Stimulated activated CD4-positive, alpha-beta T cell treated with anti-CD3 and anti-CD28 coated beads, Interleukin-1b, Interleukin-23, amount 100 ng/mL, for 24 hours (primary cell): ENCODE data around the gene ZNF268.
"Not testable (repeated sequence)": the region's sequence is repeated elsewhere in the genome, so short reads cannot be mapped to it uniquely, and the experiment has no call there.

Experiments
- DNase-seq, 4 experiments: peaks; one replicate each; pipeline ENCODE4 v3.0.0-alpha.2; 2020; ENCODE audit warnings: low read depth in 4 of 4, low spot score in 1 of 4

The ZNF268 gene

DNA sequence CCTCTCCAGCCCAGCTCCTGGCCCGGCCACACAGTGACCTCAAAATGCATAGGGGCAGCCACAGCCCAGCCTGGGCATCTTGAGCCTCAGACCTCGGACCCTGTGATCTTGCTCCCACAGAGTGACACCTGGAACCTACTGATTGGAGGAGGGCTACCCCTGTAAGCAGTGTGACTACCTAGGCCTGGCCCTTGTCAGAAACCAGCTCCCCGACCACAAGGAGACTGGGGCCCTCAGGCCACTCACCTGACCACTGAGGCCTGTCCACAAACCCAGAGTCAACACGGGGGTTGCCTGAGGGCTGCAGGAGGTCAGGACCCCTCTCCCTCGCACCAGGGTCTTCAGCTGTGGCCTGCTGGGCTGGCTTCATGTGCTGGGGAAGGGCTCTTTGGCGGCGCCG is 45.4 kb downstream of the ZNF268 start:
- DNase-seq = no peak

DNA sequence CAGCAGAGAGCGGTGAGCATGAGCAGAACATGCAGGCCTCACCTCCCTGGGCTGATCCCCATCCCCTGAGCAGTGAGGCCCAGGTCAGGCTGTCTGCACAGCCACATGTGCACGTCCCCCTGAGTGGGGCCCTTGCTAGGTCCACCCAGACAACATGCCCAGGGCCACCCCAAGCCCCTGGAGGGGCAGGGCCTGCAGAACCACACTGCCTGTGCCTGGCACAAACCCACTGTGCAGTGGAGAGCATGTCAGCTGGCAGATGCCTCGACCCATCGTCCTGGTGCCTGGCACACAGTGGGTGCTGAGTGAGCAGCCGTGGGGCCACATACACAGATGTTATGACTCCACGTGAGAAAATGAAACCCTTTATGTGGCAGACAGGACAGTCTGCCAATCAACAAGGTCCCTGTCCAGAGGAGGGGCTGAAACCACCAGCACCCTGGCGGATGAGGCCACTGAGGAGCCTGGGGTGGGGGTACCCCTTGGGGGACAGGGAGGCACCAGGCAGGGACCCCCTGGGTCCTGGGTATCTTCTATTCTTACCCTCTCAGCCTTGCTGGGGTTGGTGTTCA is 46.1 kb downstream of the ZNF268 start:
- DNase-seq = no peak

DNA sequence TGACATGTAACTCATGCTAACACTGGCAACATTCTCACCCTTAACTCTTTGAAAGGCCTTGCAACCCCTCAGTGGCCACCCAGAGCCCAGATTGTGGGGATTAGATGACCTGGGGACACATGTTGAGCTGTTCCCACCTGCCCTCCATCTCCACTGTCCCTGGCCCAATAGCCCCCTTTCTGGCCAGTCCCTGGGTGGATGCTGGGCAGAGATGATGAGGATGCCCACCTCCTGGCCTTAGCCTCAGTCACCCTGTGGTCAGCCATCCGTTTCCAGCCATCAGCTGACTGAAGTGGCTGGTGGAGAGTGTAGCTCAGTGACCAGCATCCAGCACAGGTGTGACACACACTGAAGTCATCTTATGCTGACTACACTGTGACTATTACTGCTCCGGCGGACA is 49.7 kb downstream of the ZNF268 start:
- no peak for DNase-seq

DNA sequence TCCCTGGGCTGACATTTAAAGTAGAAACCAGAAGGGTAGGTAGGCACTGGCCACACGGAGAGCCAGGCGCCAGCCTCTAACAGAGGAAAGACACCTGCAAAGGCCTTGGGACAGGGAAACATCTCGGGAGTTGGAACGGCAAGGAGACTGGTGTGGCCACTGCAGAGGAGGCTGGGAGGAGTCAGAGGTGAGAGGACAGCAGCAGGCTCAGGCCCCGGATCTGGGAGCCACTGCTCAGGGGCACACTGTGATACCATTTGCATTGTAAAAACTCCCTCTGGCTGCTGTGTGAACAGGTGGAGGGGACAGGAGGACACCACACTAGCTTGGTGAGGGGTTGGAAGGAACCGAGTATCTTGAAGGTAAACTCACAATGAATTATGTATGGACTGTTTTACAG is 51.7 kb downstream of the ZNF268 start:
- no peak for DNase-seq

DNA sequence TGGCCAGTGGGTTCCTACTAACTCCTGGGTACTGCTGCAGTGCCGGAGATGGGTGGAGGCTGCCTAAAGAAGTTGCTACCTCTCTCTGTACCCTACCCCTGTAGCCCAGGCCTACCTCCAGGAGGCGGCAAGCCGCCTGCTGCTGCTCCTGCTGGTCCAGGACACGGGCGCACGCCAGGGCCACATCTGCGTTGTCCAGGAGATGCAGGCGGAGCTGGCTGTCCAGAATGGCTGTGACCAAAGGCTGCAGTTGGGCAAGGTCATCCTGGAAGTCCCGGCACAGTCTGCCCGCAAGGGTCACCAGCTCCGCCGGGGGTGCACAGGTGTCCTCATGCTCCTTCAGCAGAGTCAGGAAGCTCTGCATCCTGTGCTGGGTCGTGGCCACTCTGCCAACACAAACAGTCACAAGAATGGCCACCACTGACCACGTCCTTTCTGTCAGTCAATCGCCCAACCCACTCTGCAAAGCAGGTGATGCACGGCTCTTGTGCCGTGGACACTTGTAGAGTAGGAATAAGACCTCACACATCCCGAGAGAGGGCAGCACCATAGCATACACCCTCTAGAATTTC is 52.8 kb downstream of the ZNF268 start:
- no peak for DNase-seq

GRCh38 chr12:133234971-133235370 is 53.7 kb downstream of the ZNF268 start:
- no peak for DNase-seq

- DNase-seq = no peak
Measured at GRCh38 chr12:133235401-133236112, 54.3 kb downstream of the ZNF268 start, which contains the start of gene ANHX. TSS of gene ANHX (minus strand) at chr12:133235877. CDS start at chr12:133234356, 1,521 bp downstream.

DNA sequence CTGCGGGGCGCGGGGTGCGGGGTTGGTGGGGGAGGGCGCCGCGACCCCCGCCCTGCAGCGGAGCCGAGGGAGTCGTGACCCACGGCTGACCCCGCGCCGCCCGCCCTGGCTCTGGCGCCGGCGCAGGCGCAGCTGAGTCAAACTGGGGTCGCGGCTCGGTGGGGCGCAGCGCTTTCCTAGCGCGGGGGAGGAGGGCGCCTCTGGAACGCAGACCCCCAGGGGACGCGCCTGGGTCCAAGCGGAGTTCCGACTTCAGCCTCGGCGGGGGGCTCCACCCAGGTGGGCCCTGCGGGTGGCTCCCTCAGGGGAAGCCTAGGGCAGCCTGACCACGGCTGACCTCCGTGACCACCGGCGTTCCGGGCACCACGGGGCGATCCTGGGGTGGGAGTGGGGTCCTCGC is 54.8 kb downstream of the ZNF268 start:
- DNase-seq = no peak

GRCh38 chr12:133236556-133236955 is 55.3 kb downstream of the ZNF268 start:
- no peak for DNase-seq

DNA sequence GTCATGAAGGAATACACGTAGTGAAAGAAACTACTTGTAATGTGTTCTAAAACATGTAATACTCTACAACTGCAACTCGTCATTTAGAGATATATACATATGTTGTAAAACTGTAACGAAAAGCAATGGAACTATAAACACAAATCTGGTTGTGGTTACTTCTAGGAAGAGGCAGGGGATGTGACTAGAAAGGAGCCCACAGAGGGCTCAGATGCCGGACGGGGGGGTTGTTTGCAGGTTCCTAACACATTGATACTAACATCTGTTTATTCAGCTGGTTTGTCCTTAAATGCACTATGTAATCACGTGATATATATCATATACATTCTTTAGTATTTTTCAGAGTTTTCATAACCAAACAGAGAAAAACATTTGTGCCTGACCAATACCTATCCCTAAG is 70.4 kb downstream of the ZNF268 start:
- no peak for DNase-seq

GRCh38 chr12:133255833-133256232 is 74.5 kb downstream of the ZNF268 start:
- DNase-seq = not testable (repeated sequence)

GRCh38 chr12:133256321-133256720 is 75.0 kb downstream of the ZNF268 start:
- no peak for DNase-seq

DNA sequence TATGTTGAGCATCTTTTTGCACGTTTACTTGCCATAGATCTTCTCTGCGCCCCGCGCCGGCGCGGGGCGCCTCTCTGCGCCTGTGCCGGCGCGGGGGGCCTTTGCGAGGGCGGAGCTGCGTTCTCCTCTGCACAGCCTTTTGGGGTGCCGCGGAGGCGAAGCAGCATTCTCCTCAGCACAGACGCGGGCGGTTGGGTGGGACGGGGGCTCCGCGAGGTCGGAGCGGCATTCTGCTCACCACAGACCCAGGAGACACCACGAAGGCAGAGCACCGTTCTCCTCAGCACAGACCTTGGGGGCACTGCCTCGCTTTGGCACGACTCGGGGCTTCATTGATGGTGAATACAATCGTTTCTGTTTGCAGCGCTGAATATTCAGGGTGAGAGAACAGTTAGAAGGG is 82.9 kb downstream of the ZNF268 start:
- DNase-seq = no peak
